HCT116 (cell line): Measurements from ENCODE around the gene SDK1.

Experiments
- EZH2 ChIP-seq: fragments of 200-600 bp; sonication (generic); IDR thresholded peaks from 2 replicates; pipeline ENCODE4 v1.6.1; 2017; ENCODE audit warnings: antibody characterized with exemption, mixed run types
- EZH2phosphoT487 ChIP-seq: fragments of 200-600 bp; IDR thresholded peaks from 2 replicates; pipeline ENCODE4 v1.6.1; 2018; ENCODE audit warnings: antibody characterized with exemption, borderline replicate concordance
- JUND ChIP-seq: IDR thresholded peaks from 2 replicates; pipeline ENCODE4 v1.6.1; 2012
- POLR2A ChIP-seq: IDR thresholded peaks from 2 replicates; pipeline ENCODE4 v1.7.0; 2011; ENCODE audit warnings: borderline replicate concordance; ENCODE audit not compliant: insufficient read depth, insufficient read length; ENCODE audit errors: extremely low read depth
- POLR2AphosphoS5 ChIP-seq: IDR thresholded peaks from 2 replicates; pipeline ENCODE4 v1.6.1; 2011; ENCODE audit warnings: mild to moderate bottlenecking, low read depth, low read length, moderate library complexity
- RAD21 ChIP-seq: IDR thresholded peaks from 2 replicates; pipeline ENCODE4 v1.6.1; 2012; ENCODE audit warnings: low read depth, mild to moderate bottlenecking
- SP1 ChIP-seq: IDR thresholded peaks from 2 replicates; pipeline ENCODE4 v1.6.1; 2012; ENCODE audit warnings: low read depth
- TF ChIP-seq, protein P1 (sequence below): IDR thresholded peaks from 2 replicates; pipeline ENCODE4 v1.6.1; 2012
- TF ChIP-seq, protein P2 (sequence below): IDR thresholded peaks from 2 replicates; pipeline ENCODE4 v1.6.1; 2012; ENCODE audit warnings: low read depth
- TF ChIP-seq, protein P3 (sequence below), 3 experiments: fragments of 200-600 bp in 1 of 3; sonication (generic) in 1 of 3; IDR thresholded peaks in 2 of 3; conservative IDR thresholded peaks in 1 of 3; 2 replicates each; pipeline ENCODE4 v1.5.1; 2012 to 2017; ENCODE audit warnings: low read depth in 2 of 3, low read length in 2 of 3, antibody characterized with exemption in 1 of 3, borderline replicate concordance in 1 of 3, control low read depth in 1 of 3, mild to moderate bottlenecking in 1 of 3, mixed read lengths in 1 of 3, mixed run types in 1 of 3, moderate library complexity in 1 of 3; ENCODE audit not compliant: insufficient read depth in 1 of 3

DNA sequence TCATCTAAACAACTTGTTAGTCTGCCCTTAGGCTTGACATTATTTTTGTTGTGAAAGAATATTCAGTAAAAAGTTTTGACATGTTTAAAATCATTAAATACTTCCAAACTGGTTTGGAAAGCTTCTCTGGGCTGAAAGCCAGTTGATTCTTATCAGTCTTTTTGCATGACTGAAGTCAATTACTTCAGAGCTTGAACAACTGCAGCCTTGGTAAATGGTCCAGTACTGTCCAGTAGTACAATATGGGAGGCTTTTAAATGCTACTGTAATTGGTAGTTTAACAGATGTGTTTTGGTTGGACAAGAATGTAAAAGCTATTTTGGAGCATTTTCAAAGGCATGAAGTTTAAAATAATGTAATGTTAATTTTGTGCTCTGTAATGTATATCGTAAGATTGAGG is 103.4 kb downstream of the SDK1 start:
- TF ChIP-seq, protein P1, sequence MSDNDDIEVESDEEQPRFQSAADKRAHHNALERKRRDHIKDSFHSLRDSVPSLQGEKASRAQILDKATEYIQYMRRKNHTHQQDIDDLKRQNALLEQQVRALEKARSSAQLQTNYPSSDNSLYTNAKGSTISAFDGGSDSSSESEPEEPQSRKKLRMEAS, result no peak
- TF ChIP-seq SP1 (no peak), POLR2A (no peak), EZH2 (no peak), JUND (no peak), POLR2AphosphoS5 (no peak), EZH2phosphoT487 (no peak), RAD21 (no peak)
- TF ChIP-seq, protein P2, sequence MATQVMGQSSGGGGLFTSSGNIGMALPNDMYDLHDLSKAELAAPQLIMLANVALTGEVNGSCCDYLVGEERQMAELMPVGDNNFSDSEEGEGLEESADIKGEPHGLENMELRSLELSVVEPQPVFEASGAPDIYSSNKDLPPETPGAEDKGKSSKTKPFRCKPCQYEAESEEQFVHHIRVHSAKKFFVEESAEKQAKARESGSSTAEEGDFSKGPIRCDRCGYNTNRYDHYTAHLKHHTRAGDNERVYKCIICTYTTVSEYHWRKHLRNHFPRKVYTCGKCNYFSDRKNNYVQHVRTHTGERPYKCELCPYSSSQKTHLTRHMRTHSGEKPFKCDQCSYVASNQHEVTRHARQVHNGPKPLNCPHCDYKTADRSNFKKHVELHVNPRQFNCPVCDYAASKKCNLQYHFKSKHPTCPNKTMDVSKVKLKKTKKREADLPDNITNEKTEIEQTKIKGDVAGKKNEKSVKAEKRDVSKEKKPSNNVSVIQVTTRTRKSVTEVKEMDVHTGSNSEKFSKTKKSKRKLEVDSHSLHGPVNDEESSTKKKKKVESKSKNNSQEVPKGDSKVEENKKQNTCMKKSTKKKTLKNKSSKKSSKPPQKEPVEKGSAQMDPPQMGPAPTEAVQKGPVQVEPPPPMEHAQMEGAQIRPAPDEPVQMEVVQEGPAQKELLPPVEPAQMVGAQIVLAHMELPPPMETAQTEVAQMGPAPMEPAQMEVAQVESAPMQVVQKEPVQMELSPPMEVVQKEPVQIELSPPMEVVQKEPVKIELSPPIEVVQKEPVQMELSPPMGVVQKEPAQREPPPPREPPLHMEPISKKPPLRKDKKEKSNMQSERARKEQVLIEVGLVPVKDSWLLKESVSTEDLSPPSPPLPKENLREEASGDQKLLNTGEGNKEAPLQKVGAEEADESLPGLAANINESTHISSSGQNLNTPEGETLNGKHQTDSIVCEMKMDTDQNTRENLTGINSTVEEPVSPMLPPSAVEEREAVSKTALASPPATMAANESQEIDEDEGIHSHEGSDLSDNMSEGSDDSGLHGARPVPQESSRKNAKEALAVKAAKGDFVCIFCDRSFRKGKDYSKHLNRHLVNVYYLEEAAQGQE, result no peak
- TF ChIP-seq, protein P3, sequence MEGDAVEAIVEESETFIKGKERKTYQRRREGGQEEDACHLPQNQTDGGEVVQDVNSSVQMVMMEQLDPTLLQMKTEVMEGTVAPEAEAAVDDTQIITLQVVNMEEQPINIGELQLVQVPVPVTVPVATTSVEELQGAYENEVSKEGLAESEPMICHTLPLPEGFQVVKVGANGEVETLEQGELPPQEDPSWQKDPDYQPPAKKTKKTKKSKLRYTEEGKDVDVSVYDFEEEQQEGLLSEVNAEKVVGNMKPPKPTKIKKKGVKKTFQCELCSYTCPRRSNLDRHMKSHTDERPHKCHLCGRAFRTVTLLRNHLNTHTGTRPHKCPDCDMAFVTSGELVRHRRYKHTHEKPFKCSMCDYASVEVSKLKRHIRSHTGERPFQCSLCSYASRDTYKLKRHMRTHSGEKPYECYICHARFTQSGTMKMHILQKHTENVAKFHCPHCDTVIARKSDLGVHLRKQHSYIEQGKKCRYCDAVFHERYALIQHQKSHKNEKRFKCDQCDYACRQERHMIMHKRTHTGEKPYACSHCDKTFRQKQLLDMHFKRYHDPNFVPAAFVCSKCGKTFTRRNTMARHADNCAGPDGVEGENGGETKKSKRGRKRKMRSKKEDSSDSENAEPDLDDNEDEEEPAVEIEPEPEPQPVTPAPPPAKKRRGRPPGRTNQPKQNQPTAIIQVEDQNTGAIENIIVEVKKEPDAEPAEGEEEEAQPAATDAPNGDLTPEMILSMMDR (IDR thresholded peaks at IDR 0.05 in 2 of 3, conservative IDR thresholded peaks at IDR 0.05 in 1 of 3; ENCODE audit: borderline replicate concordance in 1 of 3, insufficient read depth in 1 of 3, low read depth in 2 of 3, low read length in 2 of 3), result no peak
